BJ (cell line): Measurements from ENCODE around the gene ERGIC1. TPM values are rescaled to one million over a fixed set of nuclear protein-coding genes. Genes with fewer than 3 reads are reported as not detected.

Experiments
- CTCF ChIA-PET: fragments of 350-600 bp; formaldehyde crosslinking; extraction: SDS; loops from one replicate; lab custom pipeline; 2021; ENCODE audit warnings: antibody characterized with exemption, inconsistent platforms; lab: Yijun Ruan, JAX
- POLR2A ChIA-PET: fragments of 300-600 bp; sonication (Branson Sonifier 250); formaldehyde crosslinking; extraction: SDS; loops from one replicate; lab custom pipeline; 2021; ENCODE audit warnings: antibody characterized with exemption; lab: Charles Lee
- DNase-seq: peaks from one replicate; pipeline ENCODE4 v3.0.0-alpha.2; 2011; ENCODE audit warnings: low read depth
- H3K27me3 ChIP-seq: 2 replicates; pipeline ENCODE4 v1.6.0; 2011; ENCODE audit warnings: low read length; ENCODE audit not compliant: control insufficient read depth, insufficient read depth
- H3K36me3 ChIP-seq: 2 replicates; pipeline ENCODE4 v1.5.1; 2011; ENCODE audit warnings: low read length; ENCODE audit not compliant: control insufficient read depth, insufficient read depth
- H3K4me3 ChIP-seq: 2 replicates; pipeline ENCODE4 v1.5.1; 2011; ENCODE audit warnings: low read depth, mild to moderate bottlenecking, control low read depth, low read length
- CTCF ChIP-seq: IDR thresholded peaks from 2 replicates; pipeline ENCODE4 v1.5.1; 2011; ENCODE audit warnings: low read depth, mild to moderate bottlenecking, control low read depth, inconsistent platforms, low read length, moderate library complexity; ENCODE audit not compliant: insufficient read depth
- polyA plus RNA-seq: library from polyadenylated mRNA; depleted of rRNA; stranded (reverse); fragments of >200 nt; gene quantifications from 2 replicates; pipeline ENCODE4 v1.2.3, GENCODE V29; 2011

Gene ERGIC1
- polyA plus RNA-seq, 1 experiment = 216 TPM

- POLR2A ChIA-PET = interaction anchor here (0.7 kb wide), 1 partner anchor 205 kb away, joined by 3 read pairs; no protein-coding TSS in a partner anchor
- CTCF ChIA-PET = interaction anchor here (0.7 to 1.8 kb wide), 13 partner anchors 9 to 506 kb away, joined by 3 to 14 read pairs (median 5); partner anchors contain the start of gene ATP6V0E1
- DNase-seq = no peak
- Histone ChIP-seq H3K36me3 (no peaks in the 10 kb centered on the region; the same call in 1 of the 2 replicates), H3K4me3 (peak overlapping the region; percentile 94), H3K27me3 (no peaks in the 10 kb centered on the region)
- no peak for TF ChIP-seq CTCF
These were observed 124.4 kb downstream of the ERGIC1 start for GRCh38 chr5:172958331-172959046.

- DNase-seq = no peak
- POLR2A ChIA-PET = no interaction called here
- TF ChIP-seq CTCF = no peak
- H3K4me3 ChIP-seq = peak overlapping the region; percentile 94
- H3K36me3 ChIP-seq = no peaks in the 10 kb centered on the region; the same call in 1 of the 2 replicates
- no peaks in the 10 kb centered on the region for H3K27me3 ChIP-seq
- CTCF ChIA-PET = interaction anchor here (0.6 to 2.4 kb wide), 20 partner anchors 8 to 508 kb away, joined by 3 to 16 read pairs (median 5); partner anchors contain the start of gene ATP6V0E1
These were observed 126.1 kb downstream of the ERGIC1 start for GRCh38 chr5:172959824-172960799.

- H3K27me3 ChIP-seq = no peaks in the 10 kb centered on the region
- peaks cover 9% of the 10 kb centered on the region for H3K36me3 ChIP-seq
- H3K4me3 ChIP-seq = no peak overlapping the region
- no peak for TF ChIP-seq CTCF
- DNase-seq = no peak
- CTCF ChIA-PET = interaction anchor here (3.3 kb wide), 1 partner anchor 11 kb away, joined by 14 read pairs; the partner anchor contains the start of gene RPL26L1
- POLR2A ChIA-PET = no interaction called here
These were observed 135.9 kb downstream of the ERGIC1 start for GRCh38 chr5:172969921-172970320.

- H3K4me3 ChIP-seq = no peak overlapping the region
- H3K36me3 ChIP-seq = peaks cover 4% of the 10 kb centered on the region
- ChIA-PET POLR2A (interaction anchor here (0.7 kb wide), 1 partner anchor 41 kb away, joined by 5 read pairs; no protein-coding TSS in a partner anchor), CTCF (interaction anchor here (0.8 to 4.1 kb wide), 4 partner anchors 9 to 258 kb away, joined by 4 to 25 read pairs (median 10); partner anchors contain the start of genes ATP6V0E1 and RPL26L1)
- no peak for TF ChIP-seq CTCF
- no peaks in the 10 kb centered on the region for H3K27me3 ChIP-seq
- DNase-seq = no peak
These were observed 137.4 kb downstream of the ERGIC1 start for GRCh38 chr5:172971482-172971881.
